Osteoblast (primary cell): ENCODE data around the gene LUZP1. TPM values are rescaled to one million over a fixed set of nuclear protein-coding genes. Genes with fewer than 3 reads are reported as not detected.
A peak's percentile ranks its signal among the peaks of the same experiment; 100 is the strongest.

ENCODE experiments used
- DNase-seq: peaks from one replicate; pipeline ENCODE4 v3.0.0; 2011; ENCODE audit warnings: low spot score, mixed read lengths; ENCODE audit not compliant: insufficient read length; ENCODE audit errors: missing footprints
- H2AFZ ChIP-seq: 2 replicates; pipeline ENCODE4 v1.6.0; 2011; ENCODE audit warnings: mild to moderate bottlenecking, low read length
- H3K27ac ChIP-seq: 2 replicates; pipeline ENCODE4 v1.5.1; 2011; ENCODE audit warnings: mild to moderate bottlenecking, low read depth, low read length, moderate library complexity
- H3K27me3 ChIP-seq: 2 replicates; pipeline ENCODE4 v1.6.0; 2012; ENCODE audit warnings: mild to moderate bottlenecking, control low read depth, inconsistent platforms, low read length, moderate library complexity; ENCODE audit not compliant: insufficient read depth
- H3K36me3 ChIP-seq: 2 replicates; pipeline ENCODE4 v1.5.1; 2011; ENCODE audit warnings: mild to moderate bottlenecking, low read length, control low read depth, moderate library complexity; ENCODE audit not compliant: insufficient read depth
- H3K4me1 ChIP-seq: 2 replicates; pipeline ENCODE4 v1.5.1; 2011; ENCODE audit warnings: mild to moderate bottlenecking, low read length, control low read depth, moderate library complexity; ENCODE audit not compliant: insufficient read depth
- H3K4me2 ChIP-seq: 2 replicates; pipeline ENCODE4 v1.6.0; 2011; ENCODE audit warnings: mild to moderate bottlenecking, low read length; ENCODE audit not compliant: insufficient read depth
- H3K4me3 ChIP-seq: fragments of 200-600 bp; sonication (generic); 3 replicates; pipeline ENCODE4 v1.5.1; 2012; ENCODE audit warnings: mild to moderate bottlenecking, low read length, inconsistent platforms; ENCODE audit not compliant: insufficient read depth
- H3K79me2 ChIP-seq: 2 replicates; pipeline ENCODE4 v1.6.0; 2012; ENCODE audit warnings: mild to moderate bottlenecking, low read length, control low read depth, inconsistent platforms; ENCODE audit not compliant: insufficient read depth
- H3K9me3 ChIP-seq: 2 replicates; pipeline ENCODE4 v1.5.1; 2011; ENCODE audit warnings: low read depth, low read length, control low read depth
- H4K20me1 ChIP-seq: 2 replicates; pipeline ENCODE4 v1.6.0; 2012; ENCODE audit warnings: mild to moderate bottlenecking, low read length, control low read depth; ENCODE audit not compliant: insufficient read depth
- total RNA-seq: library from RNA; depleted of rRNA; stranded (reverse); fragments of >200 nt; gene quantifications from 2 replicates; pipeline ENCODE4 v1.2.3, GENCODE V29; 2012
- TF ChIP-seq, protein P1 (sequence below): IDR thresholded peaks from 2 replicates; pipeline ENCODE4 v1.5.1; 2011; ENCODE audit warnings: mild to moderate bottlenecking, low read depth, low read length, moderate library complexity; ENCODE audit errors: extremely low read depth

The LUZP1 gene
- total RNA-seq, 1 donor: 30.0 TPM

DNA sequence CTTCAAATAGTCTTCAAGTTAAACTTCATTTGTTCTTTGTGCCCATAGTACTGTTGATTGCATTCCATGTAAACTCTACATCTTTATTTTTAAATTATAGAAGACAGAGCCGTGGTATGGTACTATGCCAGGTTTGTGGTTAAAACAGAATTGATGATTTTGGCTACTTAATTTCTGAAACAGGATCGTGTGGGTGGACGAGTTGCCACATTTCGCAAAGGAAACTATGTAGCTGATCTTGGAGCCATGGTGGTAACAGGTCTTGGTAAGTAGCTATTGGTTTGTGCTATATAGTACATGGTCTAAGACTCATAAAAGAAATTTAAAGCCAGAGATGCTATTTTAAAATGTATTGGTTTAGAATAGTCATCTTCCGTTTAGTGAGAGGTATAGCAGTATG is 111.4 kb downstream of the LUZP1 start:
- DNase-seq: no peak
- Histone ChIP-seq H3K9me3 (no peaks in the 10 kb centered on the region), H3K4me2 (no peak overlapping the region), H2AFZ (no peak overlapping the region), H3K4me1 (no peaks in the 10 kb centered on the region), H3K27me3 (no peaks in the 10 kb centered on the region), H3K27ac (no peak overlapping the region), H4K20me1 (no peaks in the 10 kb centered on the region), H3K4me3 (no peak overlapping the region), H3K36me3 (peaks cover 73% of the 10 kb centered on the region), H3K79me2 (peaks cover 17% of the 10 kb centered on the region)
- TF ChIP-seq, protein P1, sequence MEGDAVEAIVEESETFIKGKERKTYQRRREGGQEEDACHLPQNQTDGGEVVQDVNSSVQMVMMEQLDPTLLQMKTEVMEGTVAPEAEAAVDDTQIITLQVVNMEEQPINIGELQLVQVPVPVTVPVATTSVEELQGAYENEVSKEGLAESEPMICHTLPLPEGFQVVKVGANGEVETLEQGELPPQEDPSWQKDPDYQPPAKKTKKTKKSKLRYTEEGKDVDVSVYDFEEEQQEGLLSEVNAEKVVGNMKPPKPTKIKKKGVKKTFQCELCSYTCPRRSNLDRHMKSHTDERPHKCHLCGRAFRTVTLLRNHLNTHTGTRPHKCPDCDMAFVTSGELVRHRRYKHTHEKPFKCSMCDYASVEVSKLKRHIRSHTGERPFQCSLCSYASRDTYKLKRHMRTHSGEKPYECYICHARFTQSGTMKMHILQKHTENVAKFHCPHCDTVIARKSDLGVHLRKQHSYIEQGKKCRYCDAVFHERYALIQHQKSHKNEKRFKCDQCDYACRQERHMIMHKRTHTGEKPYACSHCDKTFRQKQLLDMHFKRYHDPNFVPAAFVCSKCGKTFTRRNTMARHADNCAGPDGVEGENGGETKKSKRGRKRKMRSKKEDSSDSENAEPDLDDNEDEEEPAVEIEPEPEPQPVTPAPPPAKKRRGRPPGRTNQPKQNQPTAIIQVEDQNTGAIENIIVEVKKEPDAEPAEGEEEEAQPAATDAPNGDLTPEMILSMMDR: no peak

DNA sequence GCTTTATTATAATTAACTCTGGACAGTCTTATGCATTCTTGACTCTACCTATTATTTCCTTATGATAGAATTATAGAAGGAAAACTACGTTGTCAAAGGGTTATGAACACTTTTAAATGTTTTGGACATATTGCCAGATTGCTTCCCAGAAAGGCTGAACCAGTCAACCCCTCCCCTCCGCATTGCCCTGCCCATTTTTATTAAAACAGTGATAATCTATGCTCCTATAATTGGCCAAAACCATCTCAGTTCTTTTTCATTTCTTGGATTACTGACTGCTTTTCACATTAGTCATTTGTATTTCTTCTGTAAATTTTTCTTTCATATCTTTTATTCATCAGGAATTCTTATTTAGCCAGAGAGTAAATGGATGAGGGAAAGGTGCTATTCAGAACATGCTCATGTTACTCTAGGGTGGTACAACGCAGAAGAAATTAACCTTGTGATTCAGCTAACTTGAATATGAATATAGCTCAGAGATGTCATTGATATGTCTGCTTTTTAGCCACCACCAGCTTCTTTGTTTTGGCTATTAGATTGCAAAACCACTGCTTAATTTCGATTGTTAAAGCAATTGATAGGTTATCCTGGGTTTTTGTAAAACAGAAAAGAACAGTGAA is 117.3 kb downstream of the LUZP1 start:
- DNase-seq: peak; percentile 30
- no peaks in the 10 kb centered on the region for H3K9me3 ChIP-seq
- H3K27me3 ChIP-seq: no peaks in the 10 kb centered on the region
- TF ChIP-seq, protein P1: no peak
- H3K4me3 ChIP-seq: no peak overlapping the region
- peaks cover 27% of the 10 kb centered on the region for H3K36me3 ChIP-seq
- peaks cover 40% of the 10 kb centered on the region for H3K79me2 ChIP-seq
- no peak overlapping the region for H2AFZ ChIP-seq
- H3K27ac ChIP-seq: no peak overlapping the region
- H3K4me2 ChIP-seq: no peak overlapping the region
- H3K4me1 ChIP-seq: no peaks in the 10 kb centered on the region
- no peaks in the 10 kb centered on the region for H4K20me1 ChIP-seq

GRCh38 chr1:23050201-23050600 is 118.5 kb downstream of the LUZP1 start:
- H3K9me3 ChIP-seq: no peaks in the 10 kb centered on the region
- no peak for DNase-seq
- H3K27ac ChIP-seq: no peak overlapping the region
- no peak overlapping the region for H3K4me2 ChIP-seq
- TF ChIP-seq, protein P1: no peak
- no peaks in the 10 kb centered on the region for H3K4me1 ChIP-seq
- H3K27me3 ChIP-seq: no peaks in the 10 kb centered on the region
- peaks cover 47% of the 10 kb centered on the region for H3K79me2 ChIP-seq
- H2AFZ ChIP-seq: no peak overlapping the region
- H4K20me1 ChIP-seq: no peaks in the 10 kb centered on the region
- H3K4me3 ChIP-seq: no peak overlapping the region
- peaks cover 19% of the 10 kb centered on the region for H3K36me3 ChIP-seq

DNA sequence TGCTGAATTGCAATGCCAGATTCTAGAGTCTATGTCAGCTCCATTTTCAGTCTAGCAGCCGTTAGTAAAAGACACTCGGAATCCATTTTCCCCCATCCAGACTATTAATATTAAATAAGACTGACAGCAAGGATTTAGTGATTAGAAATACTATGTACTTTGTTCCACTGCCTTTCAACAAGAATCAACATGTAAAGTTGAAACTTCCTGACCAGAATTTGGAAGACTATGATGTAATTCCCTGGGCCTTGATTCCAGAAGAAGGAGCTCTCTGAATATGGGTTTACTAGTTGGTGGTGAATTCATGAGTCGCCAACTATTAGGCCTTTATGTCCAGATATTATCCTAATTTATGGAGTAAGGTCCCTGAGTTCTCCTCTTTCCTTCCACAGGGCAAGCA is 124.6 kb downstream of the LUZP1 start:
- no peak overlapping the region for H3K4me3 ChIP-seq
- no peak overlapping the region for H3K27ac ChIP-seq
- TF ChIP-seq, protein P1: no peak
- H3K79me2 ChIP-seq: peaks cover 74% of the 10 kb centered on the region
- no peaks in the 10 kb centered on the region for H3K9me3 ChIP-seq
- DNase-seq: no peak
- H4K20me1 ChIP-seq: peaks cover 3% of the 10 kb centered on the region
- no peak overlapping the region for H2AFZ ChIP-seq
- H3K4me1 ChIP-seq: peaks cover 6% of the 10 kb centered on the region
- no peaks in the 10 kb centered on the region for H3K27me3 ChIP-seq
- no peaks in the 10 kb centered on the region for H3K36me3 ChIP-seq
- no peak overlapping the region for H3K4me2 ChIP-seq
